HG02678 (cell line): ENCODE data around the gene MORC2.

Experiments used
- ATAC-seq: cut with Tn5 transposase; IDR thresholded peaks from one replicate; pipeline ENCODE4 v1.9.1; 2021; ENCODE audit warnings: mild to moderate bottlenecking, moderate library complexity; ENCODE audit not compliant: unreplicated experiment

The MORC2 gene

GRCh38 chr22:30949934-30950660 lies 18.5 kb downstream of the MORC2 start:
- no peak for ATAC-seq

- ATAC-seq: no peak
Measured at GRCh38 chr22:30948930-30949342, 19.6 kb downstream of the MORC2 start.

- ATAC-seq: no peak
Measured at GRCh38 chr22:30947816-30948454, 20.6 kb downstream of the MORC2 start.

GRCh38 chr22:30947173-30947815 lies 21.3 kb downstream of the MORC2 start:
- no peak for ATAC-seq

GRCh38 chr22:30946354-30946753 lies 22.2 kb downstream of the MORC2 start:
- ATAC-seq: no peak

GRCh38 chr22:30945653-30946052 lies 22.9 kb downstream of the MORC2 start:
- ATAC-seq: no peak

GRCh38 chr22:30944986-30945385 lies 23.6 kb downstream of the MORC2 start:
- ATAC-seq: no peak

- ATAC-seq: no peak
Measured at GRCh38 chr22:30943368-30943767, 25.2 kb downstream of the MORC2 start.

- no peak for ATAC-seq
Measured at GRCh38 chr22:30941363-30941740, 27.2 kb downstream of the MORC2 start.

GRCh38 chr22:30940685-30941362 lies 27.8 kb downstream of the MORC2 start:
- no peak for ATAC-seq

GRCh38 chr22:30934053-30934452 lies 34.5 kb downstream of the MORC2 start:
- ATAC-seq: no peak

- no peak for ATAC-seq
Measured at GRCh38 chr22:30933457-30933856, 35.1 kb downstream of the MORC2 start.

- ATAC-seq: no peak
Measured at GRCh38 chr22:30932661-30933060, 35.9 kb downstream of the MORC2 start.

- no peak for ATAC-seq
Measured at GRCh38 chr22:30931541-30932300, 36.9 kb downstream of the MORC2 start.

- ATAC-seq: no peak
Measured at GRCh38 chr22:30930228-30930627, 38.3 kb downstream of the MORC2 start.

- ATAC-seq: no peak
Measured at GRCh38 chr22:30928401-30928800, 40.2 kb downstream of the MORC2 start.

- no peak for ATAC-seq
Measured at GRCh38 chr22:30927806-30928205, 40.8 kb downstream of the MORC2 start.

GRCh38 chr22:30926706-30927105 lies 41.9 kb downstream of the MORC2 start:
- no peak for ATAC-seq

GRCh38 chr22:30925667-30926066 lies 42.9 kb downstream of the MORC2 start:
- ATAC-seq: no peak

- no peak for ATAC-seq
Measured at GRCh38 chr22:30923168-30923900, 45.2 kb downstream of the MORC2 start.
